ENCODE data around the gene AGPAT3. TPM values are rescaled to one million over a fixed set of nuclear protein-coding genes. Genes with fewer than 3 reads are reported as not detected.
"Not testable (repeated sequence)": the region's sequence is repeated elsewhere in the genome, so short reads cannot be mapped to it uniquely, and the experiment has no call there.

The AGPAT3 gene
- total RNA-seq, 1 donor from 2014 or later: 179 TPM

- no peak for DNase-seq (ENCODE audit: low read depth)
Measured at GRCh38 chr21:43834146-43834905, 30.7 kb upstream of the AGPAT3 start.

GRCh38 chr21:43835050-43835449 is 30.0 kb upstream of the AGPAT3 start:
- no peak for DNase-seq (ENCODE audit: low read depth)

- no peak for DNase-seq (ENCODE audit: low read depth)
Measured at GRCh38 chr21:43835861-43836260, 29.2 kb upstream of the AGPAT3 start.

- DNase-seq (ENCODE audit: low read depth): no peak
Measured at GRCh38 chr21:43836616-43837015, 28.4 kb upstream of the AGPAT3 start.

- no peak for DNase-seq (ENCODE audit: low read depth)
Measured at GRCh38 chr21:43840259-43840658, 24.8 kb upstream of the AGPAT3 start.

- no peak for DNase-seq (ENCODE audit: low read depth)
Measured at GRCh38 chr21:43842742-43843141, 22.3 kb upstream of the AGPAT3 start.

GRCh38 chr21:43844906-43845305 is 20.1 kb upstream of the AGPAT3 start:
- not testable (repeated sequence) for DNase-seq (ENCODE audit: low read depth)

- no peak for DNase-seq (ENCODE audit: low read depth)
Measured at GRCh38 chr21:43845386-43845785, 19.6 kb upstream of the AGPAT3 start.

- DNase-seq (ENCODE audit: low read depth): no peak
Measured at GRCh38 chr21:43846430-43846829, 18.6 kb upstream of the AGPAT3 start.

GRCh38 chr21:43847301-43847700 is 17.7 kb upstream of the AGPAT3 start:
- DNase-seq (ENCODE audit: low read depth): no peak

GRCh38 chr21:43848771-43849170 is 16.3 kb upstream of the AGPAT3 start:
- no peak for DNase-seq (ENCODE audit: low read depth)

- no peak for DNase-seq (ENCODE audit: low read depth)
Measured at GRCh38 chr21:43849532-43850299, 15.3 kb upstream of the AGPAT3 start.

GRCh38 chr21:43850728-43851295 is 14.2 kb upstream of the AGPAT3 start:
- DNase-seq (ENCODE audit: low read depth): no peak

GRCh38 chr21:43851593-43851992 is 13.4 kb upstream of the AGPAT3 start:
- DNase-seq (ENCODE audit: low read depth): no peak

GRCh38 chr21:43853851-43854772 is 10.9 kb upstream of the AGPAT3 start:
- DNase-seq (ENCODE audit: low read depth): no peak

- no peak for DNase-seq (ENCODE audit: low read depth)
Measured at GRCh38 chr21:43854773-43855633, 10.0 kb upstream of the AGPAT3 start.

- DNase-seq (ENCODE audit: low read depth): no peak
Measured at GRCh38 chr21:43855955-43856354, 9.1 kb upstream of the AGPAT3 start.

GRCh38 chr21:43858806-43859648 is 6.0 kb upstream of the AGPAT3 start:
- no peak for DNase-seq (ENCODE audit: low read depth)

GRCh38 chr21:43859747-43860214 is 5.2 kb upstream of the AGPAT3 start:
- no peak for DNase-seq (ENCODE audit: low read depth)

GRCh38 chr21:43861706-43862105 is 3.3 kb upstream of the AGPAT3 start:
- DNase-seq (ENCODE audit: low read depth): no peak
